GM23248 (cell line): ENCODE results near the gene HOXB5.

Experiments
- EZH2 ChIP-seq: fragments of 200-600 bp; sonication (generic); IDR thresholded peaks from 2 replicates; pipeline ENCODE4 v1.6.1; 2018; ENCODE audit warnings: antibody characterized with exemption, mild to moderate bottlenecking; ENCODE audit not compliant: insufficient read depth, poor library complexity, severe bottlenecking
- EZH2phosphoT487 ChIP-seq: fragments of 200-600 bp; sonication (generic); IDR thresholded peaks from 2 replicates; pipeline ENCODE4 v1.6.1; 2018; ENCODE audit warnings: antibody characterized with exemption, moderate library complexity, mild to moderate bottlenecking, low read depth; ENCODE audit not compliant: insufficient read depth

- TF ChIP-seq EZH2 (no peak), EZH2phosphoT487 (no peak)
These were observed 18.5 kb downstream of the HOXB5 start for GRCh38 chr17:48575066-48575582.
